CD4-positive, alpha-beta T cell treated with Interleukin-21 for 1 hour (primary cell): ENCODE results near the gene CLK4.

Experiments
- DNase-seq: peaks from one replicate; pipeline ENCODE4 v3.0.0-alpha.2; 2020

CLK4 gene

DNA sequence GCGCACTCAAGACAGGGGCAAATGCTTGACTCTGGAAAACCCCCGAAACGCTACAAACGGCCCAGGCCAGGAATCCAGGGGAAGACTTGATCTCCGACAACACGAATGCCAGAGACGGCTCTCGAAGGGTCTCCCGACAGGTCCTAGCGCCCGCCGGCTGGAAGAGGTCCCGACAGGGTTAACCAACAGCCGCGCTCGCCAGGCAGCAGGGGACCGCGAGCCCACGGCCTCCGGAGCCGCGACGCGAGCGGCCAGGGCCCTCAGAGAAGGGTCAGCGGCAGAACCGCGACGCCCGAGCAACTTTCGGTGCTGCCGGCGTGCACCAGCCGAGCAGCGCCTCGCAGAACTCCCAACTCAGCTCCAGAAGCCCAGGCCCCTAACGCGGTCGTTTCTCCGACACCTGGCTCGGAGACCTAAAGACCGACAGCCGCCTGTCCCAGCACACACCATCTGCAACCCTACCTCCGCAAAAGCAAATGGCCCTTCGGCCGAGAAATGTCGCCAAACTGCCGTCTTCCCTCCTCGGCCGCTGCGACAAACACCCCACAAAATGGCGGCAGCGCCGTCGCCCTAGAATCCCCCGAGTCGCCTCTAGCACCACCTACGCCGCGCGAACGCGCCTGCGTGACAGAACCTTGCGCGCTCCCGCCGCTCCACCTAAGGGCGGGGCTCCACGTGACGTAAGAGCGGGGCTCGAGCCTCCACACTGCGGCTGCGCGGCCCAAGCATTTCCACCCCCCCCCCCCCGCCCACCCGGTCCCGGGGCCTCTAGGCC, at the start of gene CLK4:
Gene CLK4 (minus strand): TSS at position 567 of the 775 bp plus-strand sequence. CDS start 3,634 bp downstream, outside the sequence.
- peak; percentile 97 for DNase-seq

GRCh38 chr5:178675922-178676321, 49.1 kb upstream of the CLK4 start:
- no peak for DNase-seq

- no peak for DNase-seq
These were observed 47.5 kb upstream of the CLK4 start for GRCh38 chr5:178674334-178674733.

DNA sequence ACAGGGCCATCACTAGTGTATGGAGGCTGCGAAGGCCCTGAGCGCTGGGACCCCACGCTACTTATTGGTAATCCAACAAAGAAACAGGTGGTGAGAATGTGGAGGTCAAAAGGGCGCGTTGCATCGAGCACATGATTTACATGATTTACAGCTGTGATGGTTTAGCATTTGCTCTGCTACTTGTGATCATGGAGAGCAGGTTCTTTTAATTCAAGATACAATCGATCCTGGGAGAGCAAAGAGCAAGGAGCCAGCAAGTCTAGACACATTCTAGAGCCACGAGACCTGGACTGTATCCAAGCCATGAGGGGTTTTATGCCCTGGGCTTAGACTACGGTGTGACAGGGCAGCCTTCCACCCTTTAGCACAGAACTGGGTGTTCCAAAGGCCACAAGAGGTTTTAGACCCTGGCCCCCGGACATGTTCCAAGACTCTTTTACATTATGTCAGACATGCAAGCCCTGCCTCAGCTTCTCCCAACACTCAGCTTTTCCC, 47.0 kb upstream of the CLK4 start:
- no peak for DNase-seq

DNA sequence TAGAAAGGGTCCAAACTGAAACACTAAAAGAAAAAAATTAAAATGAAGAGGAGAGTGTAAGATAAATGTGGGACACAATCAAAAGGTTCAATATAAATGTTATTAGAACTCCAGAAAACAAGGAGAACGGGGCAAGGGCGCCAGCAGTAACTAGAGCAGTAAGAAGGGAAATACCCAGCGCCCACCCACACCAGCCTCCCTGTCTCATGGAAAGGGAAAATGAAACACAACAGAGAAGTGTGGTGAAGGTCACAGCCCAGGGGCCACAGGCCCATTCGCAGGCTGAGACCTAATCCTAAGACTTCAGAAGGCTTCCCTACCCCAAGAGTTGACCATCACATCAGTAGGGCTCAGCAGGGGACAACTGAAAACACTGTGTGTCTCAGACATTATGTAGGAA, 45.8 kb upstream of the CLK4 start:
- no peak for DNase-seq

DNA sequence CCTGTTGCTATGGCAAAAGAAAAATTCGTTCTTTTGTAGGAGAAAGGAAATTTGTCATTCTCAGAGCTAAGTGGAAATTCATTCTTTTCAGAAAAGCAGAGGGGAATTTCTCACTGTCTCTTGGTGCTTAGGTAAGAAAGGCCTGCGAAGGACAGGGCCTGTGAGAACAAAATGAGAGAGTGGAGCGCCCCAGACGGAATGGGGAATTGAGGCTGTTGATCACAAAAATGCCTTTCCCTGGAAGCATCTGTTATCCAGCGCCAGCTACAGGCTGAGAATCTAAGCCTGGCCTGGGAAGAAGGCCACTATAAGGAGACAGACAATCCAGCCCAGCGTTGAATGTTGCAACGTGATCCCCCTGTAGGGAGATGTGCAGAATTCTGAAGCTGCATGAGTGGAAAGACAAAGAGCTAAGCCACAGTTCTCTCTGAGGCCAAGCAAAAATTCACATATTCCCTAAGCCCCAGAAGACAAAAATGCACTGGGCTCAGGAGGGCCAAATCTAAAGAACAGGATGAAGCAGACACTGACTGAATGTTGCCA, 44.8 kb upstream of the CLK4 start:
- no peak for DNase-seq

- no peak for DNase-seq
These were observed 43.6 kb upstream of the CLK4 start for GRCh38 chr5:178670351-178670885.

DNA sequence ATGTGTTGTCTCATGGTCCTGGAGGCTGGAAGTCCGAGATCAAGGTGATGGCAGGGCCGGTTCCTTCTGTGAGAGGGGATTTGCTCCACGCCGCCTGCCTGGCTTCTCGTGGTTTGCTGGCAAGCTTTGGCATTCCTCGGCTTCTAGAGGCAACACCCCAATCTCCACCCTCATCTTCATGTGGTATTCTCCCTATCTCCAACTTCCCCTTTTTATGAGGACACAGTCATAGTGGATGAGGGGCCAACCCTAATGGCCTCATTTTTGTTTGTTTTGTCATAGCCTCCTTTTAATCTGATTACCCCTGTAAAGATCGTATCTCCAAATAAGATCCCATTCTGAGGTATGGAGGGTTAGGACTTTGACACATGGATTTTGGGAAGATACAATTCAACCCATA, 41.7 kb upstream of the CLK4 start:
- no peak for DNase-seq

GRCh38 chr5:178667688-178668087, 40.8 kb upstream of the CLK4 start:
- DNase-seq, result no peak

- DNase-seq, result no peak
These were observed 40.3 kb upstream of the CLK4 start for GRCh38 chr5:178667101-178667500.

- no peak for DNase-seq
These were observed 37.3 kb upstream of the CLK4 start for GRCh38 chr5:178664141-178664540.

GRCh38 chr5:178662541-178662860, 35.7 kb upstream of the CLK4 start:
- no peak for DNase-seq

DNA sequence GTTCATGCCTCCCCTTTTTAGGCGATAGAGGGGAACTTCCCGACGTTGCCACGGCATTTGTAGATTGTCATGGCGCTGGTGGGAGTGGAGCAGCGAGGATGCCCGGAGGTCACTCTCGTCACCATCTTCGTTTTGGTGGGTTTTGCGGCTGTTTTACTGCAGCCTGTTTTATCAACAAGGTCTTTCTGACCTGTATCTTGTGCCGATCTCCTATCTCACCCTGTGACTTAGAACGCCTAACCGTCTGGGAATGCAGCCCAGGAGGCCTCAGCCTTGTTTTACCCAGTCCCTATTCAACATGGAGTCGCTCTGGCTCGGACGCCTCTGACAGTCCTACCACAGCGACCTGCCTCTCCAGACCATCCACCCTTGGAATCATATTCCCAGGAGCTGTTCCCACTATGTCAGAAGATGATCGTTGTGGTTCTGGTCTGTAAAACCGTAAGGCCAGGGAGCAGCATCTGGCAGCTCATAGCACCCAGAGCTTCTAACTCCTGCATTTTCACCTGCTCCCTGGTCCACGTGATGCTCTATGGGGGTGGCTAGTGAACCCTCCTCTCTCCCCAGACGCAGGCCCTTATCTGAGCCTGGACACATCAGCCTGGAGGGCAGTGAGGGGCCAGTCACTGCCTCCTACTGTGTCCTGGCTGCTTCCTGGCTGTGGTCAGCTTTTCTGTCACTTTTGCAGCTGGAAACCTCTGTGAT, 35.1 kb upstream of the CLK4 start:
- DNase-seq, result no peak

DNA sequence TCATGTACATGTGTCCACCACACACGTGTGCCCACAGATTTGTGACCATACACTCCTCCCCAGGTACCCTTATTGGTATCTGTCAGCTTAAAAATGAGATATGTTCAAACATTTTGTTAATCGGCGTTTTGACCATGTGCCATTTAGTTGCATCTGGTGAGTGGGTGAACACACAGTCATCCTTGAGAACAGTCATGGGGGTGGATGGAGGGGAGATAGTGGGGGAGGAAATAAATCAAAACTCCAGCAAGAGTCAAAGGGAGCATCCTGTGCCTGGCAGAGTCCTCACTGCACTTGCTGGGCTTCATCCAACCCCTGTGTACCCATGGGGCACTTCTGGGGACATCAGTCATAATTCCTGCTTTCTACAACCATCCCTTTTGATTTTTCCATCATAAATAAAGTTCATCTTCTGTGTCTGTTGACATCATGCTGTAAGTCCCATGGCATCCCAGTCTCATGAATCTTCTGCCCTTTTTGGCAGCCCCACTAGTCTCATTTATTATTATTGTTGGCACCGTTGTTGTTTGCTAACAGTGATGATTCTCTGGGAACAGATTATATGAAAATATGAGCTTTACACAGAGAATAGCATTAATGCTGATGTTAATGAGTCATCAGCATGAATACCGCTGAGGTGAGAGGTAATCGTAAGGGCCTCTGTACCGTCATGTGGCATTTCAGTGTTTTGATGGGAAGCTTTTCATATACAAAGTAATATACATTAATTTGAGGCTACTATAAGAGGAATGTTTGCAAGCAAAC, 24.4 kb upstream of the CLK4 start:
- DNase-seq, result no peak

GRCh38 chr5:178650214-178650613, 23.4 kb upstream of the CLK4 start:
- no peak for DNase-seq

DNA sequence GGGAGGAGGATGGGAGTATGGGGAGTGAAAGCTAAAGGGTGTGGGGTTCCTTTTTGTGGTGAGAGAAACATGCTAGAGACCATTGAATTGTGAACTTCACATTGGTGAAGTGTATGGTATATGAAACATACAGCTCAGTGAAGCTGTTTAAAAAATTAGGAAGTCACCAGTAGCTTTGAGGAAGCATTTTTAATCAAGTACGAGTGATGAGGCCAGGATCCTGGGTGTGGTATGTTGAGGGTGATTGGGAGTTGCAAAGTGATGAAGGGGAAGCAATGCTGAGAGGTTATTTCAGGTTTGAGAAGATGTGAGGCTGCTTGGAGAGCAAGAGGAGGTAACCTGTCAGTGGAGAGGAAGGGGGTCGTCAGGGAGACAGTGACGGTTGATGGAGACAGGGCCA, 22.7 kb upstream of the CLK4 start:
- DNase-seq, result no peak

DNA sequence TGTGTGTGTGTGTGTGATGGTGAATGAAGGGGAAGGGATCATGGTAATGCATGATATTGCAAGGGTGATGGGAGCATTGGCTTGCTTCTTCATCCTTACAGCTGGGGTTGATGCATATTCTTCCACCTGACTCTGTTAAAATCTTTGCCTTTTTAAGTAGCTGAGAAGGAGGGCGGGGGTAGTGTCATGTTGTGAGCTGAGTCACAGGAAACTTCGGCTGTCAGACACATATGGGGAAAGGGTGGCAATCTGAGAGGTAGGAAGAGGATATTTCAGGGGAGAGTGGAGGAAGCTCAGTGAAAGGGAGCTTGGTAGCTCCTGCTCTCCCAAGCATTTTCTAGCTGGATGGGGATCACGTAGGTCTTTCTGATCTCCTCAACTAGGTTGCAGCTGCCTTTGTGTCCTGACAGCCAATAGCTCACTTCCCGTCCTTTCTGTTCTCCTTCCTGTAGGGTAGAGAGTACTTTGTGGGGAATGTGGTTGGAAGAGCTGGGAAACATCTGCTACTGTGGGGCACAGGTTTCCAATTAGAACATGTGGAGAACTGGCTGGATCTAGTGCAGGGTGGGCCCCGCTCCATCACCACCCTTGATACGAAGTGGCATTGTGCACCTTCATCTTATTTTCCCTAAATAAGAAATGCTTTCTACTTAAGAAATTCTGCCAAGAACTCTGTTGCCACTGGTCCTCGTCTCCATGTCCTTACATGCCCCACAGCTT, 18.1 kb upstream of the CLK4 start:
- DNase-seq, result no peak

DNA sequence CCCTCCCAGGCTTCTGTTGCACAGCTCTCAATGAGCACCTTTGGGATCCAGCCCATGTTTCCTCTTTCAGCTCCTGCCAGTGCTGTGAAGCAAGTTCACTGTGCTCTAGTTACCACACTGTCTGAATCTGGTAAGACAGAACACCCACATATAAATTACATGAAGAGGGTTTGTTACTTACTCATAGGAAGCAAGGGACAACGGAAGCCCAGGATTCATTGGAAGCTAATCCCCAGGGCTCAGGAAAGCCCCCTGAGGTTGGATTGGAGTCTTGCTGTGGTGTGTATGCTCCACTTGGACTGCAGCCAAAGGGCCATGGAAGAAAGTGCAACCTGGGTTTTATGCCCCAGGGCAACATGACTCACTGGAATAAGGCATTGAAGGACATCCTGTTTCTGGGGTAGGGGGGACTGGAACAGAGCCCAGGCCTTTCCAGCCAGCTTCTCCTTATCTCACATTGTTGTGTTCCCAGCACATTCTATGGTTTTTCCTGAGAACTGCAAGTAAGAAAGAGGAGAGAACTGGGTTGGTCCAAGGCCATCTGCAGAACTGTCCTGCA, 15.6 kb upstream of the CLK4 start:
- DNase-seq, result no peak

- DNase-seq, result no peak
These were observed 14.9 kb upstream of the CLK4 start for GRCh38 chr5:178641711-178642110.

- no peak for DNase-seq
These were observed 13.6 kb upstream of the CLK4 start for GRCh38 chr5:178640331-178641045.

DNA sequence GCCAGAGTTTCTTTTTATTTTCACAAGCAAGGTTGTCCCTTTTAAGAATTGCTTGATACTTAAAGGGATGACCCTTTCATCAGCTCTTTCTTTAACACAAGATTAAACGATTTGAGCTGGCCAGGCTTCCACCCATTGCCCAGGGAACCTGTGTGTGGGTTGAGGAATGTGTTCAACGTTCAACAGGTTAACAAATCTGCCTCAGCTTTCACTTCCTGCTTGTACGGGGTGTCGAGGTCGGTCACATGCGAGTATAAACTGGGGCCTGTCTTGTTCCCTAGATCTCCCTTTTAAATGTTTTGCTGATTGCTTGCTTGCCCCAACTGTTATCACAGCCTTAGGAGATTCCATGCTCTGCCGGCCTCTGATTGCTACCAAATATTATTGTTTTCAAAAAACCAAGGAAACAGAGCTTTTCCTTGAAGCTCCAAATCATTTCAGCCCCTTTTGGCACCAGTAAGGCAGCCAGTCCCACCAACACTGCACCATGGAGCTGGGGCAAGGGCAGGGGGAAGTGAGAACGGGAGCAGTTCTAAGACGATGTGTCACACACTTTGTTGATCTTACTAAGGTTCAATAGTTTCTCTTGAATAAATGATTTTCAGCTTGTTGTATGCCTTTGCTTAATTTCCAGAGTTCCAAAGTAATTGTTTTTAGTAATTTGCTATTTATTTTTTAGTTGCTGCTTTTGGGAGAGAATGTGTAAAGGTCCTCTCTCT, 10.7 kb upstream of the CLK4 start:
- no peak for DNase-seq
